ENCODE data around the gene PLLP.

GRCh38 chr16:57271867-57272495, 12.5 kb downstream of the PLLP start:
- TF ChIP-seq TAF1 (IDR thresholded peaks at IDR 0.05; ENCODE audit: borderline replicate concordance, insufficient read depth, low read length) (no peak), SIN3A (IDR thresholded peaks at IDR 0.05; ENCODE audit: borderline replicate concordance, insufficient read depth, low read length) (no peak), POLR2AphosphoS5 (IDR thresholded peaks at IDR 0.05; ENCODE audit: low read depth, low read length) (no peak), REST (IDR thresholded peaks at IDR 0.05; ENCODE audit: insufficient read depth in 1 of 2, low read depth in 2 of 2, low read length in 2 of 2) (no peak)

Data from PFSK-1 (cell line).